HCT116 (cell line): ENCODE data around the gene PRR3.

ENCODE experiments used
- CEBPB ChIP-seq: IDR thresholded peaks from 2 replicates; pipeline ENCODE4 v1.6.1; 2012; ENCODE audit warnings: low read depth
- EGR1 ChIP-seq: IDR thresholded peaks from 2 replicates; pipeline ENCODE4 v1.6.1; 2012; ENCODE audit warnings: low read depth
- EZH2 ChIP-seq: fragments of 200-600 bp; sonication (generic); IDR thresholded peaks from 2 replicates; pipeline ENCODE4 v1.6.1; 2017; ENCODE audit warnings: antibody characterized with exemption, mixed run types
- EZH2phosphoT487 ChIP-seq: fragments of 200-600 bp; IDR thresholded peaks from 2 replicates; pipeline ENCODE4 v1.6.1; 2018; ENCODE audit warnings: antibody characterized with exemption, borderline replicate concordance
- MAX ChIP-seq: IDR thresholded peaks from 2 replicates; pipeline ENCODE4 v1.6.1; 2012
- POLR2A ChIP-seq: IDR thresholded peaks from 2 replicates; pipeline ENCODE4 v1.7.0; 2011; ENCODE audit warnings: borderline replicate concordance; ENCODE audit not compliant: insufficient read depth, insufficient read length; ENCODE audit errors: extremely low read depth
- POLR2AphosphoS5 ChIP-seq: IDR thresholded peaks from 2 replicates; pipeline ENCODE4 v1.6.1; 2011; ENCODE audit warnings: mild to moderate bottlenecking, low read depth, low read length, moderate library complexity
- SIN3A ChIP-seq: IDR thresholded peaks from 2 replicates; pipeline ENCODE4 v1.6.1; 2012; ENCODE audit warnings: low read depth
- SP1 ChIP-seq: IDR thresholded peaks from 2 replicates; pipeline ENCODE4 v1.6.1; 2012; ENCODE audit warnings: low read depth
- SRF ChIP-seq: IDR thresholded peaks from 2 replicates; pipeline ENCODE4 v1.6.1; 2012; ENCODE audit warnings: low read depth
- YY1 ChIP-seq: IDR thresholded peaks from 2 replicates; pipeline ENCODE4 v1.6.1; 2011; ENCODE audit warnings: low read length, low read depth, moderate library complexity, mild to moderate bottlenecking; ENCODE audit not compliant: insufficient replicate concordance; ENCODE audit errors: extremely low read depth
- ZNF274 ChIP-seq: fragments of 200-500 bp; sonication (Bioruptor generic); IDR thresholded peaks from 2 replicates; pipeline ENCODE4 v1.6.1; 2014; ENCODE audit warnings: mild to moderate bottlenecking, low read depth, low read length, inconsistent platforms
- TF ChIP-seq, protein P1 (sequence below), 3 experiments: fragments of 200-600 bp in 1 of 3; sonication (generic) in 1 of 3; IDR thresholded peaks in 2 of 3; conservative IDR thresholded peaks in 1 of 3; 2 replicates each; pipeline ENCODE4 v1.5.1; 2012 to 2017; ENCODE audit warnings: low read depth in 2 of 3, low read length in 2 of 3, antibody characterized with exemption in 1 of 3, borderline replicate concordance in 1 of 3, control low read depth in 1 of 3, mild to moderate bottlenecking in 1 of 3, mixed read lengths in 1 of 3, mixed run types in 1 of 3, moderate library complexity in 1 of 3; ENCODE audit not compliant: insufficient read depth in 1 of 3
- TF ChIP-seq, protein P2 (sequence below): IDR thresholded peaks from 2 replicates; pipeline ENCODE4 v1.6.1; 2011; ENCODE audit warnings: mild to moderate bottlenecking, low read length, moderate library complexity; ENCODE audit not compliant: insufficient replicate concordance; ENCODE audit errors: extremely low read depth

DNA sequence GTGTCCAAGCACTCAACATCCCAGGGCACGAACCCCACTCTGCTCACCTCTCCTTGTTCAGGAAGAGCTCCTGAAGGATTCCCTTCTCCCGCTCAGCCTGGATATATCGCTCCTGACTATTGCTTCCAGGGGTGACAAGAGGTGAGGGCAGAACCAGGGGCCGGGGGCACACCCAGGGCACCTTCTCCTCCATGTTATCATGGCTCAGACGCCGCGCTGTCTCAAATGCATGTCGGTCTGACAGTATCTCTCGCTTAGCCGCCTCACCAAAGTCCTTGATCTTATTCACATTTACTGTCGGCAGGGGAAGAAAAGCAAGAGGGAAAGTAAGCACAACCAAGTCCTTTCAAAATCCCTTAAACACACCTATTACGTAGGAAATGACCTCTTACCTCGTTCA lies 46.9 kb downstream of the PRR3 start:
- TF ChIP-seq SRF (no peak), EZH2phosphoT487 (no peak), ZNF274 (no peak), POLR2AphosphoS5 (no peak), POLR2A (no peak), SP1 (no peak), EGR1 (no peak), MAX (no peak), EZH2 (no peak), YY1 (no peak), SIN3A (no peak), CEBPB (no peak)
- TF ChIP-seq, protein P1, sequence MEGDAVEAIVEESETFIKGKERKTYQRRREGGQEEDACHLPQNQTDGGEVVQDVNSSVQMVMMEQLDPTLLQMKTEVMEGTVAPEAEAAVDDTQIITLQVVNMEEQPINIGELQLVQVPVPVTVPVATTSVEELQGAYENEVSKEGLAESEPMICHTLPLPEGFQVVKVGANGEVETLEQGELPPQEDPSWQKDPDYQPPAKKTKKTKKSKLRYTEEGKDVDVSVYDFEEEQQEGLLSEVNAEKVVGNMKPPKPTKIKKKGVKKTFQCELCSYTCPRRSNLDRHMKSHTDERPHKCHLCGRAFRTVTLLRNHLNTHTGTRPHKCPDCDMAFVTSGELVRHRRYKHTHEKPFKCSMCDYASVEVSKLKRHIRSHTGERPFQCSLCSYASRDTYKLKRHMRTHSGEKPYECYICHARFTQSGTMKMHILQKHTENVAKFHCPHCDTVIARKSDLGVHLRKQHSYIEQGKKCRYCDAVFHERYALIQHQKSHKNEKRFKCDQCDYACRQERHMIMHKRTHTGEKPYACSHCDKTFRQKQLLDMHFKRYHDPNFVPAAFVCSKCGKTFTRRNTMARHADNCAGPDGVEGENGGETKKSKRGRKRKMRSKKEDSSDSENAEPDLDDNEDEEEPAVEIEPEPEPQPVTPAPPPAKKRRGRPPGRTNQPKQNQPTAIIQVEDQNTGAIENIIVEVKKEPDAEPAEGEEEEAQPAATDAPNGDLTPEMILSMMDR (IDR thresholded peaks at IDR 0.05 in 2 of 3, conservative IDR thresholded peaks at IDR 0.05 in 1 of 3; ENCODE audit: borderline replicate concordance in 1 of 3, insufficient read depth in 1 of 3, low read depth in 2 of 3, low read length in 2 of 3) = no peak
- TF ChIP-seq, protein P2, sequence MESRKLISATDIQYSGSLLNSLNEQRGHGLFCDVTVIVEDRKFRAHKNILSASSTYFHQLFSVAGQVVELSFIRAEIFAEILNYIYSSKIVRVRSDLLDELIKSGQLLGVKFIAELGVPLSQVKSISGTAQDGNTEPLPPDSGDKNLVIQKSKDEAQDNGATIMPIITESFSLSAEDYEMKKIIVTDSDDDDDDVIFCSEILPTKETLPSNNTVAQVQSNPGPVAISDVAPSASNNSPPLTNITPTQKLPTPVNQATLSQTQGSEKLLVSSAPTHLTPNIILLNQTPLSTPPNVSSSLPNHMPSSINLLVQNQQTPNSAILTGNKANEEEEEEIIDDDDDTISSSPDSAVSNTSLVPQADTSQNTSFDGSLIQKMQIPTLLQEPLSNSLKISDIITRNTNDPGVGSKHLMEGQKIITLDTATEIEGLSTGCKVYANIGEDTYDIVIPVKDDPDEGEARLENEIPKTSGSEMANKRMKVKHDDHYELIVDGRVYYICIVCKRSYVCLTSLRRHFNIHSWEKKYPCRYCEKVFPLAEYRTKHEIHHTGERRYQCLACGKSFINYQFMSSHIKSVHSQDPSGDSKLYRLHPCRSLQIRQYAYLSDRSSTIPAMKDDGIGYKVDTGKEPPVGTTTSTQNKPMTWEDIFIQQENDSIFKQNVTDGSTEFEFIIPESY = no peak
